GM21528 (cell line): Measurements from ENCODE around the gene DMRTB1.

Experiments
- ATAC-seq: cut with Tn5 transposase; IDR thresholded peaks from one replicate; pipeline ENCODE4 v1.9.1; 2021; ENCODE audit warnings: mild to moderate bottlenecking, moderate library complexity; ENCODE audit not compliant: unreplicated experiment, low FRiP score

The DMRTB1 gene

DNA sequence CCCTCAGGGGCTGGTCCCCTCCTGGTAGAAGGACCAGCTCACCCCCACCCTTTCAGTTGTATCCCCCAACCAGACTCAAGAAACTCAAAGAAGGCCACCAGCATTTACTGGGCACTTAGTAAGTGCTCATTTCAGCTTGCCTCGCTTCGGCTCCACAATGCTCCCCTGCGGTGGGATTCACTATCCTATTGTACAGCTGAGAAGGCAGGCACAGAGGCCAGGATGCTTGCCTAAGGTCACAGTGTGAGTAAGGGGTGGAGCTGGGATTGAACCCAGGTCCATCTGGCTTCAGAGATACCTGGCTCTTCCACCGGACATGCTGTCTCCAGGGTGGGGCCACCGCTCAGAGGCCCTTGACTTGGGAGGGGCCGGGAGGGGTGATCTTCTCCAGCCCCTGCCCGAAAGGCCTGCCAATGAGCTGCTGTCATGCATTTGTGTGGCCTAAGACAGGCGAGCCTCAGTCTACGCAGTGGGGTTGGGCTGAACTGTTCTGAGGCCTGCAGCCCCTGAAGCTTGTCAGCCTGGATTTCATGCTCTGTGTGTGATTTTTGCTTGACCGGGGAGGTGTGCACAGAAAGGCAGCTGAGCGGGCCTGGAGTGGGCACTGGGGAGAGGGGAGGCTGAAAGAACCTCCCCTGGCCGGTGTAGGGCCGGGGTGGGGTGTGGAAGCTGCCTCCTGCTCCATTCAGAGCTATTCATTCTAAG is 48.1 kb downstream of the DMRTB1 start:
- ATAC-seq = no peak

DNA sequence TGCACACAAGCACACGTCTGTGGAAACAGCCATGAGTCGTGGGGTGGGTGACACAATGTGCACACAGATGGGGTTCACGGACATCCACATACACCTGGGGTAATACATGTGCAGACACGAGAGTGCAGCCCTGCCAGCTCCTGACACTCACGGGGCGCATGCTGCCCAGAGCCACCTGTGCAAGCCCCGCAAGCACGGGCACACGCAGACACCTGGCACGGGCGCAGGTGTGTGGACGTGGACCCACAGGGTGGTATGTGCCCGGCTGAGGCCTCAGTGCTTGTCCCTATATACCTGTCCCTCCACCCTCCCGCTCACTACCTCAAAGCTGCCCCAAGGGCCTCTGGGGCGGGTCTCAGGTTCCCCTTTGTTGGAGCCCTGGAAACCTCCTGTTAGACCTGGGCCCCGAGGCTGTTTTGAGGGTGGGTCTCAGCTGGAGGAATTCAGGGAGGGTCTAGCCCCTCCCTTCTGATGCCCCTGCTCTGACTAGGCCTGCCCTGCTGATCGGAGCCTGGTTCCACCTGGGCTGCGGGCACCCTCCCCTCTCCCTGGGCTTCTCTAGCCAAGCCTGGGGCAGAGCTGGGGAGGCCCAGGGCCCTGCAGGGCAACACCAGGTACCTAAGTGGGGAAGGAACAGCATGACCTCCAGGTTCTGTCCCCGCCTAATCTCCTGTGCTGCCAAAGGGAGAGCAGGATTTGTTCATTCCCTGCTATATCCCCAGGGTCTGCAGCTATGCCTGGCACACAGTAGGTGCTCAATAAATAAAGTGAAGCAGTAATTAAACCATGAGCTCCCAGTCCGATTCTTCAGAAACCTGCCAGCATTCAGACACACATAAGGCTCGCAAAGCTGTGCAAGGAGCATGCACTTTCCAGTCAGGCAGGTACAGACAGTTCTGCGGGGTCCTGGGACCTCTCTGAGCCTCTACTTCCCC is 49.1 kb downstream of the DMRTB1 start:
- no peak for ATAC-seq

DNA sequence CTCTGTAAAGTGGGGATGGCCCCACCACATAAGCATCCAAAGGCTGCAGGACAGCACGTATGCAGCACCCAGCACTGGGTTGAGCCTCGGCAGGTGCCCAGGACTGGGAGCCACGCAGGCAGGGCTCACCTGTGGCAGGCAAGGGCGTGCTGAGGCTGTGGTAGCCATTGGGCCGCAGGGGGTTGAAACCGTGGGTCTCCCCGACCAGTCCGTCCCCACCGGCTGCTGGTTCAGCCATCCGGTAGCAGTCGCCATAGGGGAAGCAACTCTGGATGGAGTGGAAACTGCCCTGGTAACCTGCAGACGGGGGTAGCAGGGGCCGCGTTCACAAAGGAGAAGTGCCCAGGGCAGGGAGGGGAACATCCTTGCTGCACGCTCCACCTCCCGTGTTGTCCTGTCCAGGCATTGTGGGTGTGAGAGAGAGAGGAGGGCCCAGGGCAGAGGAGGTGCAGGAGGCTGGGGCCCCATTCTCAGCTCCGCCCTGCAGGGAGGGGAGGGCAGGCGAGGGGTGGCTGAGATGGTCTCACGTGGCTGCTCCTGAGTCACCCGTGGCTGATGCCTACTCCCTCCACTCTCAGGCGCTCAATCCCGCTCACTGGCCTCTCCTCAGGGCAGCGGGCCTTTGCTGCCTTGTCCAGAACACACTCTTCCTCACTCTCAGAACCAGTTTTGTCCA is 49.9 kb downstream of the DMRTB1 start:
- ATAC-seq = no peak

DNA sequence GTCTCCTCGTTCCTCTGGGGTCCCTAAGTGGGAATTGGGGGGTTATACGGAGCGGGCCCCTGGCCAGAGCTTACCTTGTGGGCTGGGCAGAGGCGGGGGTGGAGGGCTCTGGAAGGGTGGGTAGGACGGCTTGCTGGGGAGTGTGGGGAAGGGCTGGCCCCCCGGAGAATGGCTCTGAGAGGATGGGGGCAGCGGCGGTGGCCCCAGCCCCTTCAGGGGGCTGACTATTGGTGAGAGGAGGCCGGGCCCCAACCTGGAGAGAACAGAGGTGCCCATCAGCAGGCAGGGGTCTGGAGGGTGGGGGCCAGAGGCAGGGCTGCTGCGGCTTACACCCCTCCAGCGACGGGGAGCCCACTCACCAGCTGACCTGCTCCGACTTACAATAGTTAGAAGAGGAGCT is 50.6 kb downstream of the DMRTB1 start:
- no peak for ATAC-seq

DNA sequence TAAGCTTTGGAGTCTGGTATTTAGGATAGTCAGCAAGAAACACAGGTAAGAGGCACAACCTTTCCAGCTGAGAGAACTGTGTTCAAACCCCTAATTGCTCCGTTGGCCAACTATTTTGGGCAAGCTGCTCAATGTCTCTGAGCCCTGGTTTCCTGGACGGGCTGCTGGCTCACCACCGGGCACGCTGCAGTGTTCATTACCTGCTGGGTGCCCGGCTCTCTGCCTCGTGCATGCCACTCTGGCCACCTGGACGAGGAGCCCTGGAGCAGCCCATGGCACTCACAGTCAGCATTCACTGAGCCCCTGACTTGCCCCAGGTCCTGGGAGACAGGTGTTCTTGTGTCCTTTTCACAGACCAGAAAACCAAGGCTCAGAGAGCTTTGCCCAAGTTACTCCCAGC is 51.0 kb downstream of the DMRTB1 start:
- ATAC-seq = no peak

DNA sequence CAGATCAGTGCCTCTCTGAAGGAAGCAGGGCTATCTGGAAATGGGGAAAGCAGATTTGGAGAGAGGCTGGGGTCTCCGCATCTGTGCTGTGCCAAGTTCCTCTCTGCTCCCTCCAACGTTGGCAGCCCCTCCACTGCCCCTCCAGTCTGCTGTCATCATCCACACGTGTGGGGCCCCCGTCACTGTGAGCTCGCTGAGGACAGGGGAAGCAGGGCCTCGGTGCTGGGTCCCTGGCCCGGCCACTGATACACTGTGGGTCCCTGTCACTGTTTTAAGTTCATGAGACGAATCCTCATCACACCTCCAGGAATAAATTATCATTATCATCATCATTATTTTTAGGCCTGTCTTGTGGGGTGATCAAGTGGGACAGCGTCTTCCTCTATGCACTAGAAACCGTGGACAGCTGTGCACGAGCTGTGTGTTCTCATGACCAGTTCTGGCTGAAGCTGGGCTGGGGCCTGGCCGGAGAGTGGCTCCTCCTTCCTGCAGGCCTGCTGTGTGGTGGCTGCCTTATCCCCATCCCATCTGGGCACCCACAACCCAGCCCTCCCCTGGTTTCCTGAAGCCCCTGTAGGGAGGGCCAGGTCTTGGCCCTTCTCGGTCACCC is 52.2 kb downstream of the DMRTB1 start:
- no peak for ATAC-seq

DNA sequence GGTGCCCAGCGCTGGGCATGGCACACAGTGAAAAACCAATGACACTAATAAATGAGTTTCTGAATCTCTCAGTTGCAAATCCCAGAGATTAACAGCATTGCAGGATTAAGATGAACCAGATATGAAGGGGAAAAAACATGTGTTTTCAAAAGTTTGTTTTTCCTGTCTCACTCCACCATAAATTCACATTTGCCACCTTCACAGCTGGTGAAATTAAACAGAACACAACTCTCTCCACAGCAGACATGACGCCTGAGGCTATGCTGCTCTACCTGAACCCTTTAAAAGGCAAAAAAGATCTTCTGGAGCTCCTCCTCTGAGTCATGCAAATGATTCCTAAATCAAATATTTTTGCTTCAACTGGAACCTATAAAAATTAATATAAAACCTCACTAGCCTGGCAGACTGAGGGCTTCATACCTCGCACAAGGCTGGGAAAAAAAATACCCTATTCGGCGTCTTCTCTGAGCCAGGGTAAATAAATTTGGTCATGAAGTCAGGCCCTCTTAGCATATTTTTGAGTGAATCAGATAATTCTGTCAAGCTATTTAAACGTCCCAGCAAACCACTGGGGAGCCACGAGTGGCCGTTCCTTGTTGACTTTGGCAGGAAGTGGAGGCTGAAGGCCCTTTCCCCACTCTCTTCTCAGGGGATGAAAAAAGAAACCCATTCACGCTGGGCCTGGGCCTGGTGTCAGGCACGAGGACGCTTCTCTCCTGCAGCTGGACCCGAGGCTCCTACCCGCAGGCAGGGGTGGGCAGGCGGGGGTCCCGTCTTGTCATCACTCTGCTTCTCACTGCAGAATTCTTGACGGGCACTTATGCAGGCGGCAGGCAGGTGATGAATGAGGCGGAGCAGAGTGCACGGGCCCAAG is 53.0 kb downstream of the DMRTB1 start:
- ATAC-seq = no peak

DNA sequence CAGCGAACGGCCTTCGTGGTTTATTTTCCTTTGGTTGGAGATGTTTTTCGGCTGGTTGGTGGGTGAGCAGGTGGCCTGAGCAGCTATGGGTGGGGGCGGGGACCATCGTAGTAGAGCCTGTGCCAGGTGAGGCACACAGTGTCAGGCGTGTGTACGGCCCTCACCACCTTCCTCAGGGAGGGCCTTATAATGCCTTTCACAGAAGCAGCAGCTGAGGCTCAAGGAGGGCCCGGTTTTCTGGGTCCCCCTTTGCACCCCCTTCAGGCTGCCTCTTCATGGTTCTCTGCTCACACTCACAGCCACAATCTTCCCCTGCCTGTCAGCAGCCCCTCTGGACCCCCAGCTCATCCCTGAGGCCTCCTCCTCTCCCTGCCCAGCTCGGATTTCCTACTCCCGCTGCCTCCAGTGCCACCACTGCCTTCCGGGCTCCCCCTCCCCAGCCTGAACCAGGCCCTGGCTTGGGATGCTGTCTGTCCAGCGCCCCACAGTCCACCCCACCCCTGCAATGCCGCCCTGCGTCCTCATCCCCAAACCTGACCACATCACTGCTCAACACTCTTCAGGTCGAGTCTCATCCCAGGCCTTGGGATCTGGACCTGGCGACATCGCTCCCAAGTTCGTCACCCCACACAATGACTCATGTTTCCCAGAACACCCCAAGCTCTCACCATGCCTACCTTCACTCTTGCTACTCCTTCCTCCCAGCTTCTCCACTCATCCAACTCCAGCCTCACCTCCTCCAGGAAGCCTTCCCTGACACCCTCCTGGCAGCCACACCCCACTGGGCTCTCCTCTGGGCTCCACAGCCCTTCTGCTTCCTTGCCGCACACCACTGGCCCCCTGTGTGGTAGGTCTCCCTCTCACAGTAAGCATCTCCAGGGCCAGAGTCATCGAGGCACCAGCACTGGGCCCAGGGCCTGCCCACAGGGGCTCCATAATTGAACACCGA is 53.9 kb downstream of the DMRTB1 start:
- no peak for ATAC-seq

DNA sequence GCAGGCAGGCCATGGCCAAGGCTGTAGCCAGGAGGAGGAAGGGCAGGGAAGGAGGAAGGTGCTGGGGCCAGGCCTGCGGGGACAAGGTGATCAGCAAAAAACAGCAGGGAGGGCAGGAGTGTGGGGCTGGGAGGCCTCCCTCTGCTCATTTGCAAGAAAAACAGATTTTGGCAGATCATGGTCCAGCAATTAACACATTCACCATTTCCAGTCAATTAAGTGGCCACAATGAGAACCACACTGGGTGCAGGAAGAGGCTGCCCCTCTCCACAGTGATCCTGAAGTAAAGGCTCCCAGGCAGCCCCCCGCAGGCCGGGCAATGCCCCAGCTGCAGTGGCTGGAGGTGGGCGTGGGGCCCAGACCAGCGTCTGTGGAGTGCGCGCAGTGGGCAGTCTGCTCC is 54.6 kb downstream of the DMRTB1 start:
- ATAC-seq = no peak

DNA sequence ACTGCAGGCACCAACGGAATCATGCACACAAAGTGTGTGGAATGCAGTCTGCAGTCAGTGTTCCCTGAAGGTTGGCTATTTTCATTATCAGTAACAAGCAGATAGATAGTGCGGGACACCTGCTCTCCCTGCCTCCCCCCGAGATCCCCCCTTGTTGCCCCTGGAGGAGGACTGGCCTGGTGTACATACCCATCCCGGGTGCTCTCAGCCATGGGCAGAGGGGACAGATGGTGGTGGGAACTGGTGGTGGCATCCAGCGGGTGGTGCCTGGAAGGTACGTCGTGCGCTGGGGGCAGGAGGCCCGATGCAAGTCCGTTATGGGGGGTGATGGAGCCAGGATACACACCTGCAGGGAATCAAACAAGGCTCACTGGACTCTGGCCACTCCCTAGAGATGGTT is 55.2 kb downstream of the DMRTB1 start:
- ATAC-seq = no peak

DNA sequence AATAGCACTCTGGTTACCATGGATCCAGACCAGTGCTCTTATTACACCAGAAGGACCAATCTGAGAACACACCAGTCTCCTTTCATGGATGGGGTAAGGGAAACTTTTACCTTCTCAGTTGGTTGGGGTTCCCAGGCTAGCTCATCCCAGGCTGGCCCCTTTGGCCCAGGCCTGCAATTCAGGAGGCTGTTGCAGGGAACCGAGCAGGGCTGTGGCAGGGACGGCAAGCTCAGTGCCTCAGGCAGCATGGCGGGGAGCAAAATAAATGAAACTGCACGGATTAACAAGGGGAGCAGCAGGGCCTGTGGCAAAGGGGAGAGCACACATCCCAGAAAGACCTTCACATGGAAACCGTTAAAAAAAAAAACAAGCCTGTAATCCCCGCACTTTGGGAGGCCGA is 57.0 kb downstream of the DMRTB1 start:
- no peak for ATAC-seq
